ENCODE measurements around the gene SNAP47. TPM values are rescaled to one million over a fixed set of nuclear protein-coding genes. Genes with fewer than 3 reads are reported as not detected.

SNAP47 gene
- total and polyA plus RNA-seq, 2 of the 4 experiments (the other 2 are of a cell fraction): 39.4 to 72.9 TPM

DNA sequence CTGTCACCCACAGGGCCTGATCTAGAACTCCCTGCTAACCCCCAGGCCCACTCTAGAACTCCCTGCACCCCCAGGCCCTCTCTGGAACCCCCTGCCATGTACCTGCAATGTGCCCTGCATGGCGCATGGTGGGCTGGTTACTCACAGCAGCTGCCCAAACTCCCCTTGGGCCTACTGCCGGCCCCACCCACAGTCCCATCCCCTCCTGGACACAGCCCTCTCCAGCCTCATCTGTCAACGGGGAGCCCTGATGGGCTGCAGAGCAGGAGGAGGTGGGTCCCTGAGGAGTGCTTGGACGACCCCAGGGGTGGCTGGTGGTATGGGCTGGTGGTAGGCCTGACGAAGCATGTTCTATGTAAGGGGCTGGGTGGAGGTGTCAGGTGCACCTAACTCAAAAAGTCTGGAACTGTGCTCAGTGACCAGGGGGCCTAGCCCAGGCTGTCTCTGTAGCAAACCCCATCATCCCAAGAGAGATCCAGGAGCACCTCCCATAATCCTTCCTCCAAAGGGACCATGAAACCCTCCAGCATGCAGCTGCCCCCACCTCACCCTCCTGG lies 61.2 kb downstream of the SNAP47 start:
- CTCF ChIA-PET: no interaction called here
- WGBS, 2 experiments (ENCODE audit: extremely low coverage in 2 of 2, insufficient read length in 1 of 2): no CpG with 5 or more reads among the region's 5 CpGs
- intact Hi-C loops (cut with micrococcal nuclease): no loop called here
- no peaks in the 10 kb centered on the region for H4K20me1 ChIP-seq (ENCODE audit: insufficient read depth, low read length)
- no peaks in the 10 kb centered on the region for H3K9me3 ChIP-seq (ENCODE audit: control insufficient read depth, insufficient read depth, low read length)
- H2BK120ac ChIP-seq (ENCODE audit: low read depth, low read length): no peak overlapping the region
- in situ Hi-C loops (cut with MboI; ENCODE audit: low sequenced_read_pairs): no loop called here
- POLR2A ChIA-PET (ENCODE audit: unreplicated experiment): interaction anchor here (1.0 kb wide), 1 partner anchor 21 kb away, joined by 3 read pairs; no protein-coding TSS in a partner anchor
- H2BK15ac ChIP-seq (ENCODE audit: low read depth, low read length): no peak overlapping the region
- no peak overlapping the region for H4K91ac ChIP-seq (ENCODE audit: insufficient read depth, low read depth, low read length)
- no peak overlapping the region for H3K4ac ChIP-seq (ENCODE audit: low read depth, low read length)
- no peak overlapping the region for H3K23ac ChIP-seq (ENCODE audit: low read depth, low read length)
- dilution Hi-C loops (cut with HindIII; ENCODE audit: low sequenced_read_pairs, unreplicated experiment): no loop called here
- TF ChIP-seq CHD1 (IDR thresholded peaks at IDR 0.05; ENCODE audit: low read depth, low read length): no peak
- no peak for TF ChIP-seq MAFK (IDR thresholded peaks at IDR 0.05; ENCODE audit: low read depth, low read length)
- no peak for TF ChIP-seq RAD21 (IDR thresholded peaks at IDR 0.05; ENCODE audit: low read length)
- TF ChIP-seq RCOR1 (IDR thresholded peaks at IDR 0.05; ENCODE audit: insufficient replicate concordance, low read length): no peak
- TF ChIP-seq MAZ (IDR thresholded peaks at IDR 0.05; ENCODE audit: borderline replicate concordance, low read depth, low read length): no peak
- TF ChIP-seq BHLHE40 (IDR thresholded peaks at IDR 0.05; ENCODE audit: low read depth, low read length): no peak
- no peak for TF ChIP-seq POLR2A (IDR thresholded peaks at IDR 0.05; ENCODE audit: low read depth, low read length)
- TF ChIP-seq, protein P1, sequence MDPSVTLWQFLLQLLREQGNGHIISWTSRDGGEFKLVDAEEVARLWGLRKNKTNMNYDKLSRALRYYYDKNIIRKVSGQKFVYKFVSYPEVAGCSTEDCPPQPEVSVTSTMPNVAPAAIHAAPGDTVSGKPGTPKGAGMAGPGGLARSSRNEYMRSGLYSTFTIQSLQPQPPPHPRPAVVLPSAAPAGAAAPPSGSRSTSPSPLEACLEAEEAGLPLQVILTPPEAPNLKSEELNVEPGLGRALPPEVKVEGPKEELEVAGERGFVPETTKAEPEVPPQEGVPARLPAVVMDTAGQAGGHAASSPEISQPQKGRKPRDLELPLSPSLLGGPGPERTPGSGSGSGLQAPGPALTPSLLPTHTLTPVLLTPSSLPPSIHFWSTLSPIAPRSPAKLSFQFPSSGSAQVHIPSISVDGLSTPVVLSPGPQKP (IDR thresholded peaks at IDR 0.05; ENCODE audit: borderline replicate concordance, low read depth, low read length): no peak
- no peak for TF ChIP-seq FOS (IDR thresholded peaks at IDR 0.05; ENCODE audit: low read depth, low read length)
- no peak for TF ChIP-seq MXI1 (IDR thresholded peaks at IDR 0.05; ENCODE audit: borderline replicate concordance, low read depth, low read length)
- TF ChIP-seq, protein P2, sequence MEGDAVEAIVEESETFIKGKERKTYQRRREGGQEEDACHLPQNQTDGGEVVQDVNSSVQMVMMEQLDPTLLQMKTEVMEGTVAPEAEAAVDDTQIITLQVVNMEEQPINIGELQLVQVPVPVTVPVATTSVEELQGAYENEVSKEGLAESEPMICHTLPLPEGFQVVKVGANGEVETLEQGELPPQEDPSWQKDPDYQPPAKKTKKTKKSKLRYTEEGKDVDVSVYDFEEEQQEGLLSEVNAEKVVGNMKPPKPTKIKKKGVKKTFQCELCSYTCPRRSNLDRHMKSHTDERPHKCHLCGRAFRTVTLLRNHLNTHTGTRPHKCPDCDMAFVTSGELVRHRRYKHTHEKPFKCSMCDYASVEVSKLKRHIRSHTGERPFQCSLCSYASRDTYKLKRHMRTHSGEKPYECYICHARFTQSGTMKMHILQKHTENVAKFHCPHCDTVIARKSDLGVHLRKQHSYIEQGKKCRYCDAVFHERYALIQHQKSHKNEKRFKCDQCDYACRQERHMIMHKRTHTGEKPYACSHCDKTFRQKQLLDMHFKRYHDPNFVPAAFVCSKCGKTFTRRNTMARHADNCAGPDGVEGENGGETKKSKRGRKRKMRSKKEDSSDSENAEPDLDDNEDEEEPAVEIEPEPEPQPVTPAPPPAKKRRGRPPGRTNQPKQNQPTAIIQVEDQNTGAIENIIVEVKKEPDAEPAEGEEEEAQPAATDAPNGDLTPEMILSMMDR (conservative IDR thresholded peaks at IDR 0.05; ENCODE audit: low read depth, low read length): no peak
- no peak for TF ChIP-seq CEBPB (IDR thresholded peaks at IDR 0.05; ENCODE audit: low read depth, low read length)
- no peak for TF ChIP-seq RFX5 (IDR thresholded peaks at IDR 0.05; ENCODE audit: low read depth, low read length)
- TF ChIP-seq SMC3 (IDR thresholded peaks at IDR 0.05; ENCODE audit: low read depth, low read length): no peak
- TF ChIP-seq, protein P3, sequence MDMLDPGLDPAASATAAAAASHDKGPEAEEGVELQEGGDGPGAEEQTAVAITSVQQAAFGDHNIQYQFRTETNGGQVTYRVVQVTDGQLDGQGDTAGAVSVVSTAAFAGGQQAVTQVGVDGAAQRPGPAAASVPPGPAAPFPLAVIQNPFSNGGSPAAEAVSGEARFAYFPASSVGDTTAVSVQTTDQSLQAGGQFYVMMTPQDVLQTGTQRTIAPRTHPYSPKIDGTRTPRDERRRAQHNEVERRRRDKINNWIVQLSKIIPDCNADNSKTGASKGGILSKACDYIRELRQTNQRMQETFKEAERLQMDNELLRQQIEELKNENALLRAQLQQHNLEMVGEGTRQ (IDR thresholded peaks at IDR 0.05; ENCODE audit: low read depth, low read length): no peak
- no peak for TF ChIP-seq NFE2L2 (IDR thresholded peaks at IDR 0.05; ENCODE audit: low read depth, low read length)
- peaks cover 17% of the 10 kb centered on the region for H3K4me1 ChIP-seq (ENCODE audit: control insufficient read depth, insufficient read depth, low read length)
- no peak overlapping the region for H3K4me3 ChIP-seq (ENCODE audit: insufficient read depth, low read depth, low read length)
- DNase-seq: no peak
- no peak overlapping the region for H3K9ac ChIP-seq (ENCODE audit: low read depth, low read length)
- peaks cover 11% of the 10 kb centered on the region for H3K27me3 ChIP-seq (ENCODE audit: control insufficient read depth, insufficient read depth, low read length)
- H3K56ac ChIP-seq (ENCODE audit: extremely low read depth, insufficient read depth, low read length): no peak overlapping the region
- H2BK5ac ChIP-seq (ENCODE audit: low read depth, low read length, poor library complexity, severe bottlenecking): no peak overlapping the region
- H2BK20ac ChIP-seq (ENCODE audit: low read depth, low read length): no peak overlapping the region
- no peak overlapping the region for H4K5ac ChIP-seq (ENCODE audit: low read depth, low read length)
- H3K36me3 ChIP-seq (ENCODE audit: control insufficient read depth, insufficient read depth, low read length): no peaks in the 10 kb centered on the region
- H2AFZ ChIP-seq (replicated peaks; ENCODE audit: low read length, poor library complexity): no peak overlapping the region
- no peak overlapping the region for H3K27ac ChIP-seq (ENCODE audit: insufficient read depth, low read length)
- peaks cover 8% of the 10 kb centered on the region; the same call in 1 of the 2 replicates for H3K9me1 ChIP-seq (ENCODE audit: insufficient read depth, low read length)
- H2AK9ac ChIP-seq (replicated peaks; ENCODE audit: low read depth, low read length, poor library complexity): no peak overlapping the region
- no peak overlapping the region for H3K18ac ChIP-seq (ENCODE audit: low read depth, low read length)
- no peak overlapping the region for H3K4me2 ChIP-seq (ENCODE audit: low read depth, low read length)
- no peak for ATAC-seq (ENCODE audit: low read depth)
- H2AK5ac ChIP-seq (ENCODE audit: low read depth, low read length): no peak overlapping the region
- no peaks in the 10 kb centered on the region for H3K79me1 ChIP-seq (ENCODE audit: low read depth in 1 of 2, low read length in 2 of 2)
- H3K14ac ChIP-seq (replicated peaks; ENCODE audit: low read depth, low read length): no peak overlapping the region
- no peak overlapping the region for H4K8ac ChIP-seq (ENCODE audit: low read depth in 2 of 2, low read length in 2 of 2)
- BruUV-seq (replicated peaks): no TSS peak

All from IMR-90 (cell line).